H9 (cell line): ENCODE results near the gene ROBO2. TPM values are rescaled to one million over a fixed set of nuclear protein-coding genes. Genes with fewer than 3 reads are reported as not detected.

Experiments used
- DNase-seq: peaks from one replicate; pipeline ENCODE4 v3.0.0-alpha.2; 2017
- H2AFZ ChIP-seq: one replicate; pipeline ENCODE4 v1.6.1; 2013; ENCODE audit warnings: mild to moderate bottlenecking, low read length, control low read depth, moderate library complexity
- H2AK5ac ChIP-seq: 2 replicates; pipeline ENCODE4 v1.6.1; 2013; ENCODE audit warnings: low read length, control low read depth, mixed read lengths; ENCODE audit not compliant: insufficient read length
- H2BK120ac ChIP-seq: one replicate; pipeline ENCODE4 v1.6.1; 2013; ENCODE audit warnings: low read depth, mild to moderate bottlenecking, low read length, control low read depth, inconsistent platforms; ENCODE audit not compliant: poor library complexity, severe bottlenecking
- H2BK12ac ChIP-seq: 2 replicates; pipeline ENCODE4 v1.6.1; 2013; ENCODE audit warnings: low read length, control low read depth, mixed read lengths, low read depth; ENCODE audit not compliant: insufficient read length
- H2BK15ac ChIP-seq: 2 replicates; pipeline ENCODE4 v1.6.1; 2013; ENCODE audit warnings: low read depth, low read length, control low read depth
- H2BK20ac ChIP-seq: one replicate; pipeline ENCODE4 v1.6.1; 2013; ENCODE audit warnings: low read depth, mild to moderate bottlenecking, low read length, control low read depth, inconsistent platforms; ENCODE audit not compliant: poor library complexity, severe bottlenecking
- H2BK5ac ChIP-seq: 2 replicates; pipeline ENCODE4 v1.6.1; 2013; ENCODE audit warnings: low read length, control low read depth, mixed read lengths; ENCODE audit not compliant: insufficient read length
- H3K14ac ChIP-seq: 2 replicates; pipeline ENCODE4 v1.6.1; 2013; ENCODE audit warnings: low read length, control low read depth; ENCODE audit not compliant: insufficient read depth
- H3K18ac ChIP-seq: 2 replicates; pipeline ENCODE4 v1.6.1; 2013; ENCODE audit warnings: low read depth, mild to moderate bottlenecking, mixed read lengths, low read length, control low read depth; ENCODE audit not compliant: insufficient read length
- H3K23ac ChIP-seq: 2 replicates; pipeline ENCODE4 v1.6.1; 2013; ENCODE audit warnings: low read length, control low read depth, mixed read lengths, low read depth; ENCODE audit not compliant: insufficient read length
- H3K23me2 ChIP-seq: 2 replicates; pipeline ENCODE4 v1.6.1; 2013; ENCODE audit warnings: low read depth, mild to moderate bottlenecking, mixed read lengths, low read length, control low read depth; ENCODE audit not compliant: insufficient read length, poor library complexity, severe bottlenecking
- H3K27ac ChIP-seq: 2 replicates; pipeline ENCODE4 v1.5.1; 2013; ENCODE audit warnings: low read length, control low read depth, mixed read lengths, low read depth; ENCODE audit not compliant: insufficient read length
- H3K27me3 ChIP-seq: 2 replicates; pipeline ENCODE4 v1.6.1; 2013; ENCODE audit warnings: low read length, control low read depth, inconsistent platforms; ENCODE audit not compliant: insufficient read depth
- H3K4ac ChIP-seq: 2 replicates; pipeline ENCODE4 v1.6.1; 2013; ENCODE audit warnings: low read depth, mild to moderate bottlenecking, control low read depth, inconsistent platforms, low read length, moderate library complexity
- H3K4me1 ChIP-seq: 2 replicates; pipeline ENCODE4 v1.6.1; 2013; ENCODE audit warnings: low read length, control low read depth, inconsistent platforms; ENCODE audit not compliant: insufficient read depth
- H3K4me2 ChIP-seq: 2 replicates; pipeline ENCODE4 v1.6.1; 2013; ENCODE audit warnings: low read length, control low read depth, mixed read lengths; ENCODE audit not compliant: insufficient read length, insufficient read depth
- H3K56ac ChIP-seq: 2 replicates; pipeline ENCODE4 v1.6.1; 2013; ENCODE audit warnings: low read depth, mild to moderate bottlenecking, mixed read lengths, low read length, control low read depth; ENCODE audit not compliant: insufficient read length
- H3K79me1 ChIP-seq: 2 replicates; pipeline ENCODE4 v1.6.1; 2013; ENCODE audit warnings: low read depth, mild to moderate bottlenecking, moderate library complexity, low read length, control low read depth, inconsistent platforms; ENCODE audit not compliant: insufficient read depth, poor library complexity, severe bottlenecking
- H3K79me2 ChIP-seq: 2 replicates; pipeline ENCODE4 v1.6.1; 2013; ENCODE audit warnings: low read length, control low read depth, inconsistent platforms; ENCODE audit not compliant: insufficient read depth
- H3K9ac ChIP-seq: 2 replicates; pipeline ENCODE4 v1.6.1; 2013; ENCODE audit warnings: low read length, control low read depth, mixed read lengths; ENCODE audit not compliant: insufficient read length; ENCODE audit errors: extremely low read depth
- H3K9me3 ChIP-seq: one replicate; pipeline ENCODE4 v1.6.1; 2013; ENCODE audit warnings: low read depth, low read length, inconsistent platforms; ENCODE audit not compliant: control insufficient read depth
- H3T11ph ChIP-seq: one replicate; pipeline ENCODE4 v1.6.1; 2013; ENCODE audit warnings: mild to moderate bottlenecking, low read length, control low read depth, inconsistent platforms
- H4K20me1 ChIP-seq: one replicate; pipeline ENCODE4 v1.6.1; 2013; ENCODE audit not compliant: control insufficient read depth, insufficient read length, insufficient read depth
- H4K5ac ChIP-seq: 2 replicates; pipeline ENCODE4 v1.6.1; 2013; ENCODE audit warnings: low read depth, mild to moderate bottlenecking, mixed read lengths, low read length, control low read depth; ENCODE audit not compliant: insufficient read length
- H4K8ac ChIP-seq: replicated peaks from 2 replicates; pipeline ENCODE4 v1.6.1; 2013; ENCODE audit warnings: low read length, control low read depth, mixed read lengths, low read depth; ENCODE audit not compliant: insufficient read length
- H4K91ac ChIP-seq: 2 replicates; pipeline ENCODE4 v1.6.1; 2013; ENCODE audit warnings: low read depth, mild to moderate bottlenecking, moderate library complexity, mixed read lengths, low read length, control low read depth; ENCODE audit not compliant: insufficient read length
- H3K27ac Mint-ChIP-seq, 3 experiments: 2 replicates in 2 of 3; 3 replicates in 1 of 3; pipeline ENCODE4 v1.8.0; 2020 to 2021; ENCODE audit warnings: mixed read lengths in 3 of 3, mild to moderate bottlenecking in 1 of 3, moderate library complexity in 1 of 3
- H3K27me3 Mint-ChIP-seq: 2 replicates; pipeline ENCODE4 v1.8.0; 2021; ENCODE audit warnings: low read depth, mild to moderate bottlenecking, moderate library complexity, mixed read lengths
- H3K36me3 Mint-ChIP-seq, 3 experiments: 2 replicates in 2 of 3; 3 replicates in 1 of 3; pipeline ENCODE4 v1.8.0; 2020 to 2021; ENCODE audit warnings: low read depth in 3 of 3, mixed read lengths in 3 of 3; ENCODE audit not compliant: insufficient read depth in 1 of 3
- H3K4me1 Mint-ChIP-seq, 2 experiments: 2 replicates each; pipeline ENCODE4 v1.8.0; 2020; ENCODE audit warnings: mixed read lengths in 2 of 2
- H3K4me3 Mint-ChIP-seq, 2 experiments: 2 replicates in 1 of 2; 3 replicates in 1 of 2; pipeline ENCODE4 v1.8.0; 2020 to 2021; ENCODE audit warnings: mild to moderate bottlenecking in 2 of 2, mixed read lengths in 2 of 2, moderate library complexity in 1 of 2
- H3K9me3 Mint-ChIP-seq, 2 experiments: 2 replicates in 1 of 2; 3 replicates in 1 of 2; pipeline ENCODE4 v1.8.0; 2020; ENCODE audit warnings: mild to moderate bottlenecking in 2 of 2, mixed read lengths in 2 of 2, moderate library complexity in 1 of 2
- CTCF ChIP-seq: fragments of 200-600 bp; sonication (generic); conservative IDR thresholded peaks from 3 replicates; pipeline ENCODE4 v1.8.0; 2021; ENCODE audit warnings: antibody characterized with exemption, mild to moderate bottlenecking
- WGBS: extraction: QIAGEN DNeasy Blood & Tissue Kit; methylation state at CpG from one replicate; pipeline ENCODE4 v1.1.7; 2013; ENCODE audit warnings: missing lambda C conversion rate, low lambda C conversion rate, mixed read lengths; ENCODE audit not compliant: insufficient read length; ENCODE audit errors: extremely low coverage; 5-methylcytosine and 5-hydroxymethylcytosine counted together
- total RNA-seq: library from RNA; stranded (reverse); gene quantifications from 2 replicates; pipeline ENCODE4 v1.2.1, GENCODE V29; 2021

ROBO2 gene
- total RNA-seq, 1 experiment from 2014 or later: 2.3 TPM

- no peak overlapping the region for H2BK20ac ChIP-seq
- H4K8ac ChIP-seq: no peak overlapping the region
- no peak overlapping the region for H3T11ph ChIP-seq
- H3K4me1 ChIP-seq: no peaks in the 10 kb centered on the region
- no peak for DNase-seq
- H3K4me2 ChIP-seq: no peak overlapping the region
- H3K9me3 Mint-ChIP-seq: no peaks in the 10 kb centered on the region
- no CpG with 5 or more reads among the region's 5 CpGs for WGBS
- no peak overlapping the region for H2BK5ac ChIP-seq
- peak overlapping the region; percentile 12 for H3K23ac ChIP-seq
- no peak overlapping the region for H3K9ac ChIP-seq
- no peaks in the 10 kb centered on the region for H3K27me3 Mint-ChIP-seq
- no peak overlapping the region for H3K27ac ChIP-seq
- peaks cover 3 to 7% of the 10 kb centered on the region in 2 experiments; a peak in 1 of 4 replicates for H3K4me1 Mint-ChIP-seq
- H3K9me3 ChIP-seq: no peaks in the 10 kb centered on the region
- no peak for TF ChIP-seq CTCF
- H3K18ac ChIP-seq: no peak overlapping the region
- H3K14ac ChIP-seq: no peak overlapping the region
- H3K56ac ChIP-seq: no peak overlapping the region
- H3K4ac ChIP-seq: no peak overlapping the region
- no peak overlapping the region for H2AFZ ChIP-seq
- H3K79me1 ChIP-seq: no peaks in the 10 kb centered on the region
- H2BK15ac ChIP-seq: no peak overlapping the region
- no peak overlapping the region for H2BK12ac ChIP-seq
- H3K36me3 Mint-ChIP-seq: no peaks in the 10 kb centered on the region
- H4K20me1 ChIP-seq: no peaks in the 10 kb centered on the region
- no peaks in the 10 kb centered on the region for H3K27me3 ChIP-seq
- H4K91ac ChIP-seq: no peak overlapping the region
- no peaks in the 10 kb centered on the region for H3K79me2 ChIP-seq
- H3K4me3 Mint-ChIP-seq: no peak overlapping the region
- H2AK5ac ChIP-seq: no peak overlapping the region
- no peak overlapping the region for H4K5ac ChIP-seq
- peak overlapping the region in 1 of 3 experiments; percentile 91; a peak in 1 of 7 replicates for H3K27ac Mint-ChIP-seq
- no peak overlapping the region for H2BK120ac ChIP-seq
- no peaks in the 10 kb centered on the region for H3K23me2 ChIP-seq
These were observed 302.8 kb downstream of the ROBO2 start for GRCh38 chr3:77342688-77343087.
